HG02840 (cell line): ENCODE data around the gene NFIL3.

Experiments used
- ATAC-seq: cut with Tn5 transposase; IDR thresholded peaks from one replicate; pipeline ENCODE4 v1.9.1; 2021; ENCODE audit warnings: mild to moderate bottlenecking, moderate library complexity, moderate number of reproducible peaks; ENCODE audit not compliant: unreplicated experiment, low FRiP score

Gene NFIL3

DNA sequence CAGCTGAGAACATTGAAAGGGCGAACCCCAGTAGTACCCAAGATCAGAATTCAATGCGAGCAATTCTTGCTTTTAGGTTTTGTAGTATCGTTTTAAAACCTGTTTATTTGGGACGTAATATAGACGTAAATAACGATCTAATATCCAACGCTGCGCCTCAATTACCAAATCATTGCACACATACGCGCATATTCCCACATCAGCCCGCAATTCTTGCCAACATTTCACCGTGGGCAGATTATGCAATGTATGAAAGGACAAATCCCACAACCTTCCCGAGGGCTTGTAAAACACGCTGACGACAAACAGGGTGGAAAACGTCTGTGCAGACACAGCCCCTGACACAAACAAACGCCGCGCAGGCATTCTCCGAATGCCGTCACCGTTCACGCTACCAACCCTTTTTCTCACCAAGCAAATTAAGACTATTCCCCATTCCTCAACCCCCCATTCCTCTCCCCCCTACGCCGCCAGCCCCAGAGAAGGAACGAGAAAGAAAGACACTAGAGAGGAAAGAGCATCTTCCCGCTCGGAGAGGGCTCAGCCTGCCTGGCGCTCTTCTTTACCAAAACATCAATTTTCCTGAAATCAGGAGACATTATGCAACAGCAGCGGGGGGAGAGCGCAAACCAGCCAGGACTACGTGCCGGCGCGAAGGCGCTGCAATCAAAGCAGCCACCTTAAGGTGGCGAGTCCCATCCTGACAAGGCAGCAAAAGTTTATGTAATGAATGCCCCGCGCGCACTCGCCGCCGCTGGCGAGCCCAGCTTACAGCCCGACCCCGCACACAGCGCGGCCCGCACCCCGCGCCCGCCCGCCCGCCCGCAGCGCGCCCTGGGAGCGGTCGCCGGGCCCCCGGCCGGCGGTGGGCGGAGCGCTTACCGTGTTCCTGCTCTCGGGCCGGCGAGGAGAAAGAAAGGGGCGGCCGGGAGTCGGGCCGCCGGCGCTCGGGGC is 597 bp downstream of the NFIL3 start:
- peak; percentile 37 for ATAC-seq

DNA sequence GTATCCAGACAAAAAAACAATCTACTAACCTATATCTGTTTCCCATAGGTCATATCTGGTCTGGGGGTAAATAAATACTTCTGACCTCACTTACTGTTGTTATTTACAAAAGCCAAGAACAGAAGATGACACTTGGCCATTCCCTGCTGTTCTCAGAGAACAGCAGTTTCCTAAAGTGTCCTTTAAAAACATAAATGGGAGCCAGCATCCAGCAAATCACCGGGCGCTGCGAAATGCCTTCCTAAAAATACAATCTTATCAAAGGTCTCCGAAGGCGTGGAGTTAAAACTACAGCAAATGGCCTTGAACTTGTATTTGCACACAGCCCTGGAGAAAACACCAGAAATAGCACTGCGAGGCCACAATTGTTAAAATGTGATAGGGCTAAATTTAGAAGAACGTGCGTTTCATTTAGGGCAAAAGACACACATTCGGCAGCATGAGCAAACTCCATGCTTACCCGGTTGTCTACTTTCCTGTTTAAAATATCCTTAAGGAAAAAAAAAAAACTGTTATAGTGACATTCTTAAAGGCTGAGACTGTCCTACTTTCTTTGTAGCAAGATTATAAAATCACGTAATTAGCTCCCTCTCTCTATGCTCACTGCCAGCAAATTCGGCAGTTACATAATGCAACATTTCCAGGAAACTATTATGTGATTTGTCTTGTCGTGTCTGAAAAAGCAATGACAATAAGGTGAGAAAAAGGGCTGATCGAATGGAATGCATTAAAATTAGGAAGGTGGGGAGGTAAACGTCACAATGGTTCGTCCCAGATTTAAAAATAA is 1.5 kb downstream of the NFIL3 start:
- no peak for ATAC-seq

DNA sequence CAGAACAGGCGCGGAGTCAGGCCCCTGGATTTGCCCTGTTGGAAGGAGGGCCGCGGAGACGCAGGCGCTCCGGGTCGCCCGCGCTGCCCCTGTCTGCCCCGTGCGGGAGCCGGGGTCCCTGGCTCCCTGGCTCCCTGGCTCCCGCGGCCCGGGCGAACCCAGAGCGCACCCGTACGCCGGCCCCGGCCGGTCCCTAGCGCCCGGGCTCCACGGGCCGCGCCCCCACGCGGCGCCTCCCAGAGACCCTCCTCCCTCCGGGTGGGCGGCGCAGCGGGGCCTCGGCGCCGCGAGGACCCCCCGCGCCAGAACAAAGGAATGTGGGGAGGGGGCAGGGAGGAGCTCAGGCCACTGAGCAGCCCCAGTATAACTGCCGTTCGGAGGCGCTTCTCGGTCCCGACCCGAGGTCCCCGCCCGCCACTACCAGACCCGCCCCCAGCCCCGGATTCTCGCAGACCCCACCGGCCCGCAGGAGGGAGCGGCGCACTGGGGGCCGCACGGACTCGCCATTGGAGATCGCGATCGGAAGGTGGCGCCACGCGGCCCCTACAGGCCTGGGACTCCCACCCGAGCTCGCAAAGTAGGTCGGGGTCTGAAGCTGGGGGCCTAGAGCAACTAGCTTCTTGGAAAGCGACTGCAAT is 2.4 kb downstream of the NFIL3 start:
- ATAC-seq = no peak

DNA sequence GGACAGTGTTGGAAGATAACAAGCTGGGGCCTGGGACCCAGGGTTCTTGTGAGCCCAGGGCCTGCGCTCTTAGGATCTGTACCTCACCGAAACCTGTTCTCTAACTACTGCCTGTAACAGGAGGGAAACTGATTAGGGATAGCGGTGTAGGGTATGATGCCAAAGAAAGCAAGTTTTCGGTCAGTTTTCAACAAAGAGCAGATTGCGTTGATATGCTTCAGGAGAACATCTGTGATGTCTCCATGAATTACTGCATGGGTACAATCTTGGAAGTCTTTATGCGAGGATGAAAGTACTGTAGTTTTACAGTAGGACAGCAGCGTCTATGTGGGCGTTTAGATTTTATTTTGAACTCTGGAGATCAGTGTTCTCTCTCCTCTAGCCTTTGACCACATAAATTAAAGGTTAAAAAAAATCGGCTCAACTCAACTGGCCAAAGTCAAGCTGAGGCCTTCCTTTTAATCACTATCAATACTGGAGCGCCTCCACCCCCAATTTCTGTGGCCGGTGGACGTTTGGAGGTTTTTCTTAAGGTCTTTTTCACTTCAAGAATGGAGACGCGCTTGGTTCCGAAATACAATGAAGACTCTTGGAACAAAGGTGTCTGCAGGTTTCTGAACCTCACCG is 3.0 kb downstream of the NFIL3 start:
- no peak for ATAC-seq

DNA sequence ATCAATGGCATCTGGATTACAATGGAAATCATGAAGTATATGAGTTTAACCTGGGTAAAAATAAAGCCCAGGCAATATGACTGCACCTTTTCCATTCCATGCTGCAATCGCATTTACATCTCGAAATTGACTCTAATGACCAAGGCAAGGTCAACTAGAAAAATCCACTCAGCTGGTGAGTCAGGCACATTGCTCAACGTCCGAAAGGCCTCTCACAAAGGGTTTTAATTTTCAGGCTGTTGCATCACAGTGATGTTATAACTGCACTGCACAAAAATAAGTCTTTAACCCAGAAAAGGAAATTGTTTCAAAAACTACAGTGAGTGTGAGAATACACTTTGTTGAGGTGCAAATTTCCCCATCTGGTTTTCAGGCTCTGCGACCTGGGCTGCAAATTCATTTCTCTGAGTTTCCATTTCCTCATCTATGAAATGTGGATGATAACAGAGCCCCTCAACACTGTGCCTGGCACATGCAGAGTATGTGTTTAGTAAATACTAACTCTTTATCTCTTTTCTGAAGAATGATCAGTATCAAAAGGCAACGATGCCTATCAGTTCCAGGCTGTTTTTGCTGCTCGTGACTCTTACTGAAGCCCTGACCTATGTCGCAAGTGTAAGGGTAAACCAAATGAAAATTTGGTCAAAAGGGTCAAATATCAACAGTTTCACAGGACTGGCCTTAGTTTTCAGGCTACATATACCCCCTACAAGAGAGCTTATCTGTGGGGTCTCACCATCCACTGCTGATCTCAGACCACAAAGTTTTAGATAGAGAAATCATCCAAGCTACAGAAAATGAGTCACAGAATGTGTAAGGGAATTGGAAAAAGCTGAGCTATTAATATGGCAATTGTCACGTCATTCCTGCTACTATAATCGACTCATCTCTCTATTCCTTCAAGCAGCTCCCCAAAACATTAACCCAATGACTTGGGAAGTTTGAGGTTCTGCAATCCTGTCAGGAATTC is 4.1 kb downstream of the NFIL3 start:
- ATAC-seq = no peak

DNA sequence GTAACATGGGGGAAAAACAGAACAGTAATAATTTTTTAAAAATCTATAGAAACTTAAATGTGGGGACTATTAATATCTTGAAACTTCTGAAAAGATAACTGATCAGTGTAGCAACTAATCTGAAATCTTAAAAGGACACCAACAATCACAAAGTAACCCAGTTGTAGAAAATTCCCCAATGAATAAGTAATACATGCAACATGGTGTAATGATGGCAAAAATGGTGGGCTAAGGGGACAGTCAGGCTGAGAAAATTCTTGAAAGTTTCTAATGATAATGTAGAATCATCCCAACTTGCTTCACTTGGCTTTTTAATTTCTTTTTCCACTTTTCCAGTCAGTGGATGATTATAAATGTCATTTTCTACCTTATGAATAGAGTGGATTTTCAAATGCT is 5.4 kb downstream of the NFIL3 start:
- no peak for ATAC-seq

DNA sequence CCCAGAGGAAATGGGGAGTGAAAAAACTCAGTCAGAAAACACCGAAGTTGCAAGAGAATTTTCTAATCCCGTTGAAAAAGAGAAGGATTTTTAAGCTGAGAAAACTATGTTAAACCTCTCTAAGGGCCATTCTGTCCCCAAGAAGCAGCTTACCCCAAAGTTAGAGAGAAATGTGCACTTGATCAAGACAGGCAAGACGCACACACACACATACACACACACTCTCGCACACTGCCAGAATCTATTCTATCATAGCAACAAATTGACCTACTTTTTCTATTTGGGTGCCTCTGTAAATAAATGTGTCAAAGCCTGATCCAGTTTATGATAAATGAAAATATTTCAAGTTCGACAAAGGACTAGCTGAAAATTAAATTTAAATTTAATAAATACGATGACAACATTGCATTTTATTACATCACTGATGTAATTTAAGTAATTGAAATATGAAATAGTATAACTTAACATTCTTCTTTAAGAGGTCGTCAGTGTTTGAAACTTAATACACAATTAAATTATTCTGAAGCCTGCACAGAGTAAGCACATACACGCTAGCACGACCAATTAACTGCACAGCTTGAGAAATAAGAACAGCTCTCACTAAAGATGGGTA is 5.9 kb downstream of the NFIL3 start:
- ATAC-seq = no peak

DNA sequence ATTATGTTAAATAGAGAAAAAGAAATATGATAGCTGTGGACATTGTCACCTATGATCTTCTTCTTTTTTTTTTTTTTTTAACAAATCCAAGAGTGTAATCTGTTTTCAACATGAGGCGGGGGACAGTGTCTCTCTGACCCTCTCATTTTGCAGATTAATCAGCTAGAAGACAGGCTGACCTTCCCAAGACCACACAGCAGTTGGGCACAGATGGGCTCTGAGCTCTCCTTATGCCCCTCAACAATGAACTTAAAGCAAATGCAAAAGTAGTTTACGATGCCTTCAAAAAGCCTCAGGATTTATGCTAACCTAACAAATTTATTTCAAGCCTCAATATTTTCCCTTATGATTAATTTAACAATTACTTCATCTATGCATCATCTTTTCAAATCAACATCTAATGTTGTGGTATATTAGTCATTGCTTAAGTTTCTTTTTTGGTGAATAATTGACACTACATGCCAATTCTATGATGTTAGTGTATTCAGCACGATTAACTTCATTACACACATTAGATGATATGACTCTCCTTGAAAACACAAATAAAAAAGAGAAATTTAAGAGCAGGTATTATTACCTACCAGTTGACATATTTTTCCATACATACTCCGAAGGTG is 7.4 kb downstream of the NFIL3 start:
- no peak for ATAC-seq

DNA sequence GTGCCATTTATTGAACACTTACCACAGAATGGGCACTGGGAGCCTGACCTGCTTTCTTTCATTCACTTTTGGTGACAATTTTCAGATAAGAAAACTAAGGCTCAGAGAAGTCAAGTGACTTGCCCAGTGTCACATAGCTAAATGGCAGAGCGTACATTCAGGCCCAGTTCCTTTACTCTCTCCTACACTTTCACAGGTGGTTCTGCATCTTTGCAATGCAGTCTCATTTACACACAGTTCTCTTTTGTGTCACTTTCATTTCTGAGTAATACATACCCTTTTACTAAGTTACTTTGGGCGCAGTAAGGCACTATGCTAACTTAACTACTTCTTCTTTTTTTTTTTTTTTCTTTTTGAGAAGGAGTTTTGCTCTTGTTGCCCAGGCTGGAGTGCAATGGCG is 8.3 kb downstream of the NFIL3 start:
- ATAC-seq = peak; percentile 98

DNA sequence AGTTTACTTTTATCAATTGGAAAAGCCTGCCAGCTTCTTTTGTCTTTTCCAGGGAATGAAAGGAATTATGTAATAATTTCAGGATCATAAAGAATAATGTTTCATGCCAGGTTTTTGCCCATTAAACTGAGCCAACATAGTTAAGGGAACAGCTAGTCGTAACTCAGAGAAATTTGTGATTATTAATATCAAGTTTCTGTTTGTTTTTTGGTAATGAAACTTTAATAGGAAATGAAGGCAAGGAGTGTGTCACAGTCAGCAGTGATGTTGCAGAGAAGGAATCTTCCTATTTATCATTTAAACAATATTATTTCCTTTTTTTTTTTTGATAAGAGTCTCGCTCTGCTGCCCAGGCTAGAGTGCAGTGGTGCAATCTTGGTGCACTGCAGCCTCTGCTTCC is 10.7 kb downstream of the NFIL3 start:
- ATAC-seq = no peak

DNA sequence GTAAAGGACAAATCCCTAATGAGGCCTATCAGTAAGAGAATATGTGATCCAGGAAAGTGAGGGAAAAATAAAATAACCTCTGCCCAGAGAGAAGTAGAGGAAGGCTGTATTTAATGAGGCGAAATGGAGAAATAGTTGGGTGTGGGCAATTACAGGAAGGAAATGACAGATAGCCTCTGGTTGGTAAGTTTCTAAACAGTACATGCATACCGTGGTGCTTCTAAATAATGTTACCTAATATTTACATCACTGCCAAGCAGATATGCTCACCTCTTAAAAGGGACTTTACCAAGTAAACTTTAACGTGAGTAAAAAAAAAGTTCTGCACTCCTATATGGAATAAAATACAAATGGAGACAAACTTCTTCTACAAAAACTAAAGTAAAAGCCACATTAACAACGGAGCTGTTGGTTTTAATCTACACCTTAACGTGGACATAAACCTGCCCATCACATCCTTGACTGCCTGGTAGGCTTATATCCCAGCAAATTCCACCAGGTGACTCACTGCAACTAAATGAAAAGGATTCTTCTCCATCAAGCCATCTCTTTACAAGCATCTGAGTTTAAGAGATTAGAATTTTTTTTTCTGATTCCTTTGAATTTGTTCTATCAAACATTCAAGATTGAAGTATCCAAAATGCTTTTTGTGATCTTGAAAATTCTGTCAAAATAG is 12.4 kb downstream of the NFIL3 start:
- no peak for ATAC-seq

DNA sequence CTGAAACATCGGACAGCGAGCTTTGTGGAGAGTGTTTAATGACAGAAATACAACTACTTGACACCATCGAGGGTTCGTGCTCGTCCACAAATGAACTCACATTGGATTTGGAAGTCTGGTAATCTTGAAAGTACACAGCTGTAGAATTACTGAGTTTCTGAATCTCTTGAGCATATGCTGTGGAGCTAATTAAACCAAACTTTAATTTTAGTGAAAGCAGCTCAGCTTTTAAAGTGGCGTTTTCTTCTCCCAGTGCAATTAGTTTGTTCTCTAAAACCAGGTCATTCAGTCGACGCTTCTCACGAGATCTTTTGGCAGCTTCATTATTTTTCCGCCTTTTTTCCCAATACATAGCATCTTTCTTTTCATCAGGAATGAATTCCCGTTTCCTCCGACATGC is 13.5 kb downstream of the NFIL3 start:
- no peak for ATAC-seq

DNA sequence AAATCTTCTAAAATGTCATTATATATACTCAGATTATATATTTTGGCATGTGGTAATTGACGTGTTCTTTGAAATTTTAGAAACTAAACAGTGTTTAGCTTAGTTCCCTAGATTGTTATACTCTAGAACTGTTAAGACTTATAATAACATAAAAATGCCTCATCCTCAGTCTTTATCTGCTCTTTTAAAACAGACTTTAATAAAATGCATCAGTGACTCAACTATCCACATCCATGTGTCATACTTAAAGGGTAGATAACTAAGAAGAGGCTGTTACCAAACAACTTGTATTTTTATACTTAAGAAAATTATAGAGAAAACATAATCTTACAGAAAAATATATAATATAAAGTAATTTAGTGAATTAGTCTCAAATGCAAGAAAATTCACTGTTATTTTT is 15.2 kb downstream of the NFIL3 start:
- ATAC-seq = no peak

DNA sequence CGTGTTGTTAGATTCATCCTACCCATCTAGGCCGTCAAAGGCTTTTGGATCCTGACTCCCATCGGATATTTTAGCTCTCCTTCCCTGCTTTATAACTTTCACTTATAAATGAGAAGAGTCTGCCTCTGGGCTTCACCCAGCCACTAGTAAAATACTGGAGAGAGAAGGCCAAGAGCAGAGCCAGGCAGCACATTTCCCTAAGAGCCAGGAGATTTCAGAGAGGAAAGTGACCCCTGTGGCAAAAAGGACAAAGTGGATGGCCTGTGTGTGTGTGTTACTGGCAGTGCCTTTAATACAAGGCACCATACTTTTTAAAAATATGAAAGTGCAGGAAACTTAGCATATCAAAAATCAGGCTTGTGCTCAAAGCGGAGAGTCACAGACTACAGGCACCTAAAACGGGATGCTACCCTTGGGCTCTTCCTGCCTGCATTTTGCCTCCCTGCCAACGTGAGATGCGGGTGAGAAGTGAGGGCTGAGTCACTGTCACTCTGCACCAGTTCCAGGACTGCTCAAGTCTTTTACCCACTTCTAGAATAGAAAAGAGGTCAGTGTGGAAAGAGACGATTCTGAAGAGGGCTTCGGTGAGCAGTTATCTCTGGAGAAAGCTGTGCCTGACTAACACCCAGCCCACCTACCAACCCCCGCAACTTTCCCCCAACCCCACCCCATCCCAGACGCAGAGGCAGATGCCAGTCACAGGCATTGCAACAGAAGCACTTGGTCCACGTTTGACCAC is 15.9 kb downstream of the NFIL3 start:
- ATAC-seq = no peak

DNA sequence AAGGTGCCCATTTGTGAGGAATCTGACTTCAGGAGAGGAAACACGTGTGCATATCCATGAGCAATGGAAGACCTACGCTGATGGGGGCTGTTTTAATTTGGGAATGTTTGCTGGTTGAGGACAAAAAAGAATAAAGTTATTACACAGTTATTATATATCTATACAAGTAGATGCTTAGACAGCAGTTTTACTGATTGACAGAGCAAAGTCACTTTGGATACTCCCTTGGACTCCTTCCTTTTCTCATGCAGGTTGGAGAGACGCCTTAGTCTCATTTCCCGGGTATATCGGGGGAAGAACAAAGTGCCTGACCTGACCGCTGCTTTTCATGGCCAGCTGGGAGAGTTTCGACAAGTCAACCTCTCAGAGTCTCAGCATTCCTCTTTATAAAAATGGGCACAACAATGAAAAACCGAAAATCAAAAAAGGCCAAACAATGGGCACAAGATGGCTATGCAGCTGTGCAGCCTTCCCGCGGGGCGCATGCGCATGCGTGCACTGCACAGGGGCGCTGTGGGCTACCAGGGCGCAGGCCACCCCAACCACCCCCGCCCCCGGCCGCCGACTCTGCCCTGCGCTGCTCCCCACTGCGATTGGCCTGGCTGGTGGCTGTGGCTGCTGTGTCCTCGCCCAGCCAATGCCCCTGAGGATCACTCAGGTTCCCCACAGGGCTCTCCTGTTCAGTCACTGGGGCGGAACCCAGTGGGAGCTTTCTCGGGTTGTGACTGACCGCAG is 18.1 kb downstream of the NFIL3 start:
- ATAC-seq = no peak

DNA sequence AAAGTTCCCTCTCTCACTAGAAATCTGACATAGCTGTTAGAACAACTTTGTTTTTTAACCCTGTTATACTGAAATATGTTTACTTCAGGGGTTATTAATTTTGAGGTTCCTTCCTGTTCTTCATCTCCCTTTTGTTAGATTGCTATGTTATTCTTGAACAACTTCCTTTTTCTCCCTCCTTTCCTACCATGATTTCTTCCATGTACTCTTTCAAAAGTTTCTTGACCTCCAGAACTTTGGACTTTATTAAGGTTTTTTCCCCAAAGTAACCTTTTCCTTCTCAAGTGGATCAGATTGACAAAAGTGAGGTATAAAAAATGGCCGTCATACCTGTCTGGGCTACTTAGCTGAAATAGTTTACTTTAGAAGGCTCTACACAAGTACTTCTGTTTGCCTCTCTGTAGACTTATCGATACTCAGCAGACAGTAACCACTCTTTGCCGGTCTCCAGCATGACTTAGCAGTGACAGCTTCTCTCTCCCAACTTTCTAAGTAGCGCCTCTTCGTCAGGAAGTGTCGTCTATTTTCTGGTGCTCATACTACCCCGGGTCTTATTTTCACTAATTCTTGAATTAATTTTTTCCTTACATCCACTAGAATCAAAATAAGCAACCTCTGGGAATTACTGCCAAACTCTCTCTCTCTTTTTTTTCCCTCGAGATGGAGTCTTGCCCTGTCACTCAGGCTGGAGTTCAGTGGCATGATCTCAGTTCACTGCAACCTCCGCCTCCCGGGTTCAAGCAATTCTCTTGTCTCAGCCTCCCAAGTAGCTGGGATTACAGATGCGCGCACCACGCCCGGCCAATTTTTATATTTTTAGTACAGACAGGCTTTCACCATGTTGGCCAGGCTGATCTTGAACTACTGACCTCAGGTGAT is 19.7 kb downstream of the NFIL3 start:
- no peak for ATAC-seq
